SK-N-SH (cell line): ENCODE results near the gene BSCL2. TPM values are rescaled to one million over a fixed set of nuclear protein-coding genes. Genes with fewer than 3 reads are reported as not detected.

Source experiments
- CTCF ChIA-PET: fragments of 300-600, 350-600 bp; formaldehyde crosslinking; extraction: SDS; loops from one replicate; lab custom pipeline; 2021; lab: Yijun Ruan, JAX
- POLR2A ChIA-PET: fragments of 350-600 bp; sonication (Branson Sonifier 250); formaldehyde crosslinking; extraction: SDS; loops from one replicate; lab custom pipeline; 2020; ENCODE audit warnings: antibody characterized with exemption, inconsistent platforms; lab: Yijun Ruan, JAX
- DNase-seq: peaks from one replicate; pipeline ENCODE4 v3.0.0; 2012
- H2AFZ ChIP-seq: fragments of 200-600 bp; sonication (generic); 2 replicates; pipeline ENCODE4 v1.8.1; 2016; ENCODE audit warnings: antibody characterized with exemption, mild to moderate bottlenecking, low read depth
- H3F3A ChIP-seq: fragments of 200-600 bp; sonication (generic); replicated peaks from 2 replicates; pipeline ENCODE3; 2016; ENCODE audit warnings: antibody characterized with exemption, mild to moderate bottlenecking; ENCODE audit not compliant: insufficient read depth
- H3K27ac ChIP-seq, 2 experiments: fragments of 200-500 bp in 1 of 2; fragments of 200-600 bp in 1 of 2; sonication (Bioruptor generic) in 1 of 2; sonication (generic), shearing (Covaris generic) in 1 of 2; 2 replicates each; pipeline versions ENCODE4 v1.5.1 to v1.6.1; 2014 to 2016; ENCODE audit warnings: low read depth in 2 of 2, inconsistent platforms in 1 of 2, low read length in 1 of 2, mild to moderate bottlenecking in 1 of 2, mixed read lengths in 1 of 2
- H3K27me3 ChIP-seq: fragments of 200-600 bp; sonication (generic), shearing (Covaris generic); 2 replicates; pipeline ENCODE4 v1.6.1; 2016; ENCODE audit warnings: mixed run types; ENCODE audit not compliant: insufficient read depth
- H3K36me3 ChIP-seq, 2 experiments: fragments of 200-500 bp in 1 of 2; fragments of 200-600 bp in 1 of 2; sonication (Bioruptor generic) in 1 of 2; sonication (generic) in 1 of 2; replicated peaks in 1 of 2; 2 replicates each; pipeline versions ENCODE3 to v1.5.1; 2014 to 2016; ENCODE audit warnings: low read length in 1 of 2, mild to moderate bottlenecking in 1 of 2; ENCODE audit not compliant: insufficient read depth in 2 of 2, control insufficient read depth in 1 of 2
- H3K4me1 ChIP-seq, 2 experiments: fragments of 200-500 bp in 1 of 2; fragments of 200-600 bp in 1 of 2; sonication (Bioruptor generic) in 1 of 2; sonication (generic), shearing (Covaris generic) in 1 of 2; 2 replicates each; pipeline versions ENCODE4 v1.5.1 to v1.6.1; 2014 to 2016; ENCODE audit warnings: low read depth in 1 of 2, low read length in 1 of 2, mixed run types in 1 of 2; ENCODE audit not compliant: insufficient read depth in 2 of 2, control insufficient read depth in 1 of 2
- H3K4me2 ChIP-seq: fragments of 200-600 bp; sonication (generic), shearing (Covaris generic); 2 replicates; pipeline ENCODE4 v1.6.1; 2017; ENCODE audit warnings: mixed run types
- H3K4me3 ChIP-seq, 2 experiments: fragments of 200-500 bp in 1 of 2; fragments of 200-600 bp in 1 of 2; sonication (Bioruptor generic) in 1 of 2; sonication (generic), shearing (Covaris generic) in 1 of 2; 2 replicates each; pipeline versions ENCODE4 v1.5.1 to v1.8.1; 2014 to 2016; ENCODE audit warnings: low read depth in 2 of 2, inconsistent platforms in 1 of 2, low read length in 1 of 2, mild to moderate bottlenecking in 1 of 2, mixed read lengths in 1 of 2, moderate library complexity in 1 of 2
- H3K79me2 ChIP-seq: fragments of 200-600 bp; sonication (generic); 2 replicates; pipeline ENCODE4 v1.8.1; 2017; ENCODE audit warnings: mild to moderate bottlenecking; ENCODE audit not compliant: insufficient read depth
- H3K9ac ChIP-seq: fragments of 200-600 bp; sonication (generic); 2 replicates; pipeline ENCODE4 v1.6.1; 2017; ENCODE audit warnings: mixed run types
- H3K9me2 ChIP-seq: fragments of 200-600 bp; sonication (generic); 2 replicates; pipeline ENCODE4 v1.6.1; 2017; ENCODE audit warnings: mixed run types
- H3K9me3 ChIP-seq: fragments of 200-600 bp; sonication (generic); 2 replicates; pipeline ENCODE4 v1.6.1; 2017; ENCODE audit warnings: mixed run types, mild to moderate bottlenecking, moderate library complexity
- H4K20me1 ChIP-seq: fragments of 200-600 bp; sonication (generic); 2 replicates; pipeline ENCODE4 v1.6.1; 2017; ENCODE audit warnings: mild to moderate bottlenecking, mixed run types; ENCODE audit not compliant: insufficient read depth
- ELF1 ChIP-seq: IDR thresholded peaks from 2 replicates; pipeline ENCODE4 v1.4.0; 2012
- EP300 ChIP-seq, 2 experiments: IDR thresholded peaks; 2 replicates each; pipeline versions ENCODE4 v1.4.0 to v1.6.1; 2012; ENCODE audit warnings: borderline replicate concordance in 1 of 2, low read depth in 1 of 2, low read length in 1 of 2
- EZH2phosphoT487 ChIP-seq: fragments of 200-600 bp; sonication (generic); IDR thresholded peaks from 2 replicates; pipeline ENCODE4 v1.6.1; 2017; ENCODE audit warnings: low read depth, mixed run types, mild to moderate bottlenecking, antibody characterized with exemption, moderate library complexity, borderline replicate concordance
- FOSL2 ChIP-seq: IDR thresholded peaks from 2 replicates; pipeline ENCODE4 v1.4.0; 2012; ENCODE audit warnings: low read depth, mild to moderate bottlenecking, moderate library complexity, borderline replicate concordance
- FOXJ3 ChIP-seq: sonication (generic); formaldehyde crosslinking; IDR thresholded peaks from 2 replicates; pipeline ENCODE4 v1.5.1; 2020; ENCODE audit warnings: mild to moderate bottlenecking, missing genetic modification reagents
- FOXM1 ChIP-seq: IDR thresholded peaks from 2 replicates; pipeline ENCODE4 v1.4.0; 2012; ENCODE audit warnings: low read depth, mild to moderate bottlenecking
- JUND ChIP-seq: IDR thresholded peaks from 2 replicates; pipeline ENCODE4 v1.4.0; 2012
- MEF2A ChIP-seq: IDR thresholded peaks from 2 replicates; pipeline ENCODE4 v1.4.0; 2012; ENCODE audit warnings: low read depth, borderline replicate concordance
- NFIC ChIP-seq: IDR thresholded peaks from 2 replicates; pipeline ENCODE4 v1.4.0; 2012; ENCODE audit warnings: borderline replicate concordance
- NRF1 ChIP-seq: IDR thresholded peaks from 2 replicates; pipeline ENCODE4 v1.6.1; 2012; ENCODE audit warnings: low read depth, mild to moderate bottlenecking, low read length
- POLR2AphosphoS5 ChIP-seq: IDR thresholded peaks from 2 replicates; pipeline ENCODE4 v1.6.1; 2012; ENCODE audit warnings: low read depth, low read length
- RAD21 ChIP-seq: IDR thresholded peaks from 2 replicates; pipeline ENCODE4 v1.6.1; 2012; ENCODE audit warnings: mild to moderate bottlenecking, low read length
- RCOR1 ChIP-seq: fragments of 150-350 bp; IDR thresholded peaks from 2 replicates; pipeline ENCODE4 v1.6.1; 2017; ENCODE audit warnings: antibody characterized with exemption, low read length
- SIN3A ChIP-seq: IDR thresholded peaks from 2 replicates; pipeline ENCODE4 v1.6.1; 2012; ENCODE audit warnings: low read depth, mild to moderate bottlenecking, low read length, moderate library complexity, borderline replicate concordance
- TAF1 ChIP-seq: IDR thresholded peaks from 2 replicates; pipeline ENCODE4 v1.6.1; 2012; ENCODE audit warnings: low read depth, mild to moderate bottlenecking, low read length, moderate library complexity, borderline replicate concordance
- WGBS: methylation state at CpG from one replicate; pipeline ENCODE4 v1.1.6; 2017; ENCODE audit warnings: low lambda C conversion rate; 5-methylcytosine and 5-hydroxymethylcytosine counted together
- polyA plus RNA-seq, 3 experiments: library from polyadenylated mRNA; depleted of rRNA; stranded (reverse); fragments of >200 nt; gene quantifications; 2 replicates each; pipeline ENCODE4 v1.2.3, GENCODE V29; 2012
- TF ChIP-seq, protein P1 (sequence below): IDR thresholded peaks from 2 replicates; pipeline ENCODE4 v1.4.0; 2012; ENCODE audit warnings: low read depth
- TF ChIP-seq, protein P2 (sequence below): IDR thresholded peaks from 2 replicates; pipeline ENCODE4 v1.4.0; 2012; ENCODE audit warnings: low read depth, borderline replicate concordance
- TF ChIP-seq, protein P3 (sequence below): fragments of 150-350 bp; IDR thresholded peaks from 2 replicates; pipeline ENCODE4 v1.6.1; 2017; ENCODE audit warnings: antibody characterized with exemption, low read length, low read depth, borderline replicate concordance
- TF ChIP-seq, protein P4 (sequence below): fragments of 200-600 bp; sonication (generic); IDR thresholded peaks from 2 replicates; pipeline ENCODE4 v1.6.1; 2017; ENCODE audit warnings: antibody characterized with exemption, mild to moderate bottlenecking, moderate library complexity

Gene BSCL2
- polyA plus RNA-seq (2012; rRNA removed), result 81.5 and 118 TPM in 2 replicates
- 48.4 and 73.1 TPM in 2 replicates for polyA plus RNA-seq (2012; cell fraction: cytosol; rRNA removed)
- 102 and 146 TPM in 2 replicates for polyA plus RNA-seq (2012; cell fraction: nucleus; rRNA removed)

DNA sequence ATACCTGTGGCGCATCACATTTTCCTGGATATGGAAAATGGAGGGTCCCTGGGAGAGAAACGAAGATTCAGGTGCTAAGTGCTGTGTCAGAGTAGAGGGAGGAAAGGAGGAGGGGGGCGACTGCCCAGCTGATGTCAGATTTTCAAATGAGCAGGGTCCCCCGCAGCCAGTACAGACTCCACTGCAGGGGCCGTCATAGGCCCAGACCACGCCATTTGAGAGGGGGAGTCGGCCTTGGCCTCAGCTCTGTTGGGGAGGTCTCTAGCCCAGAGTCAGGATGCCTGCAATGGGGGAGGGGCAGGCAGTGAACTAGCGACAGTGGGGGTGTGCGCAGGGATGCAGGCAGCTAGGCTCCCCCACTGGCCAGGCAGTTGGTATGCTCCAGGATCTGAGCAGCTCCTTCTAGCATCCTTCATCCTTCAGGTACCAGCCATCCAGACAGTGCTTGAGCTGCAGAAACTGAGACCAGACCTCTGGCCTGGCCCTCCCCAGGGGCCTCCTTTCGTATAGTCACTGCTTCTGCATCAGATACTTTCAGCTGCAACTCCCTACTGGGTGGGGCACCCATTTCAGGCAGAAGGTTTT, at the start of gene BSCL2, which contains the start of gene GNG3:
BSCL2 (minus strand) TSS at position 148 of the 585 bp plus-strand sequence. CDS start 229 bp downstream, outside the sequence.
GNG3 (plus strand) TSS at position 400 of the 585 bp plus-strand sequence. CDS start 620 bp downstream, outside the sequence.
- H3K79me2 ChIP-seq, result peaks cover 12% of the 10 kb centered on the region; the same call in 1 of the 2 replicates
- H3K4me2 ChIP-seq, result peak within 1 kb of the TSS; percentile 81
- no peaks in the 10 kb centered on the region for H3K27me3 ChIP-seq
- H3F3A ChIP-seq, result peaks cover 39% of the 10 kb centered on the region
- peak within 1 kb of the TSS; percentile 64; the same call in 1 of the 2 replicates for H2AFZ ChIP-seq
- no peaks in the 10 kb centered on the region for H4K20me1 ChIP-seq
- no peaks in the 10 kb centered on the region for H3K9me3 ChIP-seq
- DNase-seq, result peak; percentile 39
- H3K27ac ChIP-seq, result peak within 1 kb of the TSS; percentile 84 to 89
- H3K4me1 ChIP-seq, result peaks cover 22 to 45% of the 10 kb centered on the region in 2 experiments; a peak in 3 of 4 replicates
- peak within 1 kb of the TSS; percentile 48 to 67 for H3K4me3 ChIP-seq
- POLR2A ChIA-PET, result interaction anchor here (0.6 to 3.3 kb wide), 8 partner anchors 22 to 997 kb away, joined by 3 to 26 read pairs (median 6); partner anchors contain the start of genes C11orf98, CSKMT, TUT1 and ZBTB3
- H3K9me2 ChIP-seq, result no peaks in the 10 kb centered on the region
- TF ChIP-seq FOXJ3 (CRISPR knock-in tag) (no peak), FOSL2 (no peak), RAD21 (no peak), MEF2A (no peak), POLR2AphosphoS5 (no peak), EZH2phosphoT487 (no peak), EP300 (IDR thresholded peaks at IDR 0.05; ENCODE audit: borderline replicate concordance in 1 of 2, low read depth in 1 of 2, low read length in 1 of 2) (no peak), RCOR1 (no peak), SIN3A (no peak), FOXM1 (no peak), NRF1 (no peak), NFIC (no peak)
- TF ChIP-seq, protein P1, sequence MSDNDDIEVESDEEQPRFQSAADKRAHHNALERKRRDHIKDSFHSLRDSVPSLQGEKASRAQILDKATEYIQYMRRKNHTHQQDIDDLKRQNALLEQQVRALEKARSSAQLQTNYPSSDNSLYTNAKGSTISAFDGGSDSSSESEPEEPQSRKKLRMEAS, result no peak
- peaks cover 18 to 23% of the 10 kb centered on the region in 2 experiments for H3K36me3 ChIP-seq
- no peak within 1 kb of the TSS for H3K9ac ChIP-seq
- CTCF ChIA-PET, result interaction anchor here (1.3 to 6.6 kb wide), 5 partner anchors 13 to 119 kb away, joined by 3 to 48 read pairs (median 5); partner anchors contain the start of gene HNRNPUL2
- WGBS, result 93% methylated on average over 9 of the region's 10 CpGs

DNA sequence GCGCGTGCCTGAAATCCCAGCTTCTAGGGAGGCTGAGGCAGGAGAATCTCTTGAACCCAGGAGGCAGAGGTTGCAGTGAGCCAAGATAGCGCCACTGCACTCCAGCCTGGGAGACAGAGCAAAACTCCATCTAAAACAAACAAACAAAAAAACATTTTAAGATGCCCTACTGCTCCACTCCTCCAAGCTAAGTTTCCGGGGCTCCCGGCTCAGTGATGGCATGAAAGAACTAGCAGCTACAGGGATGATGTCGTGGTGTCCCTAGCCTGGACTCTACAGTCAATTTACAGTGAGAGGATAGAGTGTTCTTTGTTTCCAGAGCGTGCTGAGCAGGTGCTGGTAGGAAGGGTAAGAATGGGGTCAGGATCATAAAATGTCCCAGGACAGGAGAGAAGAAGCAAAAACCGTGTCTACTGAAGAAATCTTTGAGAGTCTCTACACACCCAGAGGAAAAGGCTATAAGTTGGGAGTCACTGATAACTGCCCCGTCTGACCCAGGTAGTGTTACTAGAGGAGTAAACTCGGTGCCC, 47.9 kb upstream of the BSCL2 start:
- Histone ChIP-seq H3K9me2 (no peaks in the 10 kb centered on the region), H3K36me3 (peaks cover 0 to 3% of the 10 kb centered on the region in 2 experiments), H3K79me2 (peaks cover 28% of the 10 kb centered on the region; the same call in 1 of the 2 replicates), H3K4me3 (no peak overlapping the region), H3F3A (peaks cover 21% of the 10 kb centered on the region), H3K27ac (no peak overlapping the region), H3K27me3 (no peaks in the 10 kb centered on the region), H4K20me1 (no peaks in the 10 kb centered on the region), H3K4me2 (peak overlapping the region; percentile 87; the same call in 1 of the 2 replicates), H3K9me3 (no peaks in the 10 kb centered on the region), H3K4me1 (peaks cover 6 to 11% of the 10 kb centered on the region in 2 experiments; a peak in 3 of 4 replicates), H2AFZ (no peak overlapping the region), H3K9ac (no peak overlapping the region)
- ChIA-PET POLR2A (interaction anchor here (1.1 to 2.3 kb wide), 3 partner anchors 16 to 83 kb away, joined by 3 to 33 read pairs (median 10); partner anchors contain the start of genes HNRNPUL2, LBHD1, TAF6L and TTC9C), CTCF (interaction anchor here (0.7 to 2.0 kb wide), 3 partner anchors 11 to 45 kb away, joined by 3 to 5 read pairs (median 4); no protein-coding TSS in a partner anchor)
- DNase-seq, result no peak
- 73% methylated on average over 8 of the region's 10 CpGs for WGBS
- TF ChIP-seq, protein P2, sequence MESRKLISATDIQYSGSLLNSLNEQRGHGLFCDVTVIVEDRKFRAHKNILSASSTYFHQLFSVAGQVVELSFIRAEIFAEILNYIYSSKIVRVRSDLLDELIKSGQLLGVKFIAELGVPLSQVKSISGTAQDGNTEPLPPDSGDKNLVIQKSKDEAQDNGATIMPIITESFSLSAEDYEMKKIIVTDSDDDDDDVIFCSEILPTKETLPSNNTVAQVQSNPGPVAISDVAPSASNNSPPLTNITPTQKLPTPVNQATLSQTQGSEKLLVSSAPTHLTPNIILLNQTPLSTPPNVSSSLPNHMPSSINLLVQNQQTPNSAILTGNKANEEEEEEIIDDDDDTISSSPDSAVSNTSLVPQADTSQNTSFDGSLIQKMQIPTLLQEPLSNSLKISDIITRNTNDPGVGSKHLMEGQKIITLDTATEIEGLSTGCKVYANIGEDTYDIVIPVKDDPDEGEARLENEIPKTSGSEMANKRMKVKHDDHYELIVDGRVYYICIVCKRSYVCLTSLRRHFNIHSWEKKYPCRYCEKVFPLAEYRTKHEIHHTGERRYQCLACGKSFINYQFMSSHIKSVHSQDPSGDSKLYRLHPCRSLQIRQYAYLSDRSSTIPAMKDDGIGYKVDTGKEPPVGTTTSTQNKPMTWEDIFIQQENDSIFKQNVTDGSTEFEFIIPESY, result no peak
- TF ChIP-seq ELF1, result no peak
- TF ChIP-seq TAF1, result no peak
- TF ChIP-seq, protein P3, sequence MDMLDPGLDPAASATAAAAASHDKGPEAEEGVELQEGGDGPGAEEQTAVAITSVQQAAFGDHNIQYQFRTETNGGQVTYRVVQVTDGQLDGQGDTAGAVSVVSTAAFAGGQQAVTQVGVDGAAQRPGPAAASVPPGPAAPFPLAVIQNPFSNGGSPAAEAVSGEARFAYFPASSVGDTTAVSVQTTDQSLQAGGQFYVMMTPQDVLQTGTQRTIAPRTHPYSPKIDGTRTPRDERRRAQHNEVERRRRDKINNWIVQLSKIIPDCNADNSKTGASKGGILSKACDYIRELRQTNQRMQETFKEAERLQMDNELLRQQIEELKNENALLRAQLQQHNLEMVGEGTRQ, result no peak
- TF ChIP-seq FOSL2, result no peak
- TF ChIP-seq, protein P1, result no peak
- no peak for TF ChIP-seq RAD21
- TF ChIP-seq FOXM1, result no peak
- TF ChIP-seq, protein P4, sequence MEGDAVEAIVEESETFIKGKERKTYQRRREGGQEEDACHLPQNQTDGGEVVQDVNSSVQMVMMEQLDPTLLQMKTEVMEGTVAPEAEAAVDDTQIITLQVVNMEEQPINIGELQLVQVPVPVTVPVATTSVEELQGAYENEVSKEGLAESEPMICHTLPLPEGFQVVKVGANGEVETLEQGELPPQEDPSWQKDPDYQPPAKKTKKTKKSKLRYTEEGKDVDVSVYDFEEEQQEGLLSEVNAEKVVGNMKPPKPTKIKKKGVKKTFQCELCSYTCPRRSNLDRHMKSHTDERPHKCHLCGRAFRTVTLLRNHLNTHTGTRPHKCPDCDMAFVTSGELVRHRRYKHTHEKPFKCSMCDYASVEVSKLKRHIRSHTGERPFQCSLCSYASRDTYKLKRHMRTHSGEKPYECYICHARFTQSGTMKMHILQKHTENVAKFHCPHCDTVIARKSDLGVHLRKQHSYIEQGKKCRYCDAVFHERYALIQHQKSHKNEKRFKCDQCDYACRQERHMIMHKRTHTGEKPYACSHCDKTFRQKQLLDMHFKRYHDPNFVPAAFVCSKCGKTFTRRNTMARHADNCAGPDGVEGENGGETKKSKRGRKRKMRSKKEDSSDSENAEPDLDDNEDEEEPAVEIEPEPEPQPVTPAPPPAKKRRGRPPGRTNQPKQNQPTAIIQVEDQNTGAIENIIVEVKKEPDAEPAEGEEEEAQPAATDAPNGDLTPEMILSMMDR, result no peak
- TF ChIP-seq NFIC, result no peak
- no peak for TF ChIP-seq POLR2AphosphoS5
- no peak for TF ChIP-seq JUND
- no peak for TF ChIP-seq SIN3A
